ENCODE measurements around the gene SMIM38.

The SMIM38 gene

GRCh38 chr11:69158301-69159149, 2.8 kb downstream of the SMIM38 start:
- no peak for DNase-seq (ENCODE audit: low read depth in 1 of 2, low spot score in 1 of 2)

GRCh38 chr11:69159150-69159852, 3.6 kb downstream of the SMIM38 start:
- no peak for DNase-seq (ENCODE audit: low read depth in 1 of 2, low spot score in 1 of 2)

- DNase-seq (ENCODE audit: low read depth in 1 of 2, low spot score in 1 of 2), result no peak
These were observed 4.8 kb downstream of the SMIM38 start for GRCh38 chr11:69160296-69161116.

GRCh38 chr11:69161117-69161407, 5.3 kb downstream of the SMIM38 start:
- no peak for DNase-seq (ENCODE audit: low read depth in 1 of 2, low spot score in 1 of 2)

- no peak for DNase-seq (ENCODE audit: low read depth in 1 of 2, low spot score in 1 of 2)
These were observed 6.8 kb downstream of the SMIM38 start for GRCh38 chr11:69162505-69162904.

- no peak for DNase-seq (ENCODE audit: low read depth in 1 of 2, low spot score in 1 of 2)
These were observed 8.1 kb downstream of the SMIM38 start for GRCh38 chr11:69163842-69164241.

GRCh38 chr11:69164824-69165223, 9.1 kb downstream of the SMIM38 start:
- DNase-seq (ENCODE audit: low read depth in 1 of 2, low spot score in 1 of 2), result no peak

GRCh38 chr11:69165775-69166174, 10.0 kb downstream of the SMIM38 start:
- DNase-seq (ENCODE audit: low read depth in 1 of 2, low spot score in 1 of 2), result no peak

- DNase-seq (ENCODE audit: low read depth in 1 of 2, low spot score in 1 of 2), result no peak
These were observed 10.7 kb downstream of the SMIM38 start for GRCh38 chr11:69166218-69167115.

- no peak for DNase-seq (ENCODE audit: low read depth in 1 of 2, low spot score in 1 of 2)
These were observed 11.6 kb downstream of the SMIM38 start for GRCh38 chr11:69167130-69167915.

- DNase-seq (ENCODE audit: low read depth in 1 of 2, low spot score in 1 of 2), result no peak
These were observed 12.4 kb downstream of the SMIM38 start for GRCh38 chr11:69167916-69168691.

- DNase-seq (ENCODE audit: low read depth in 1 of 2, low spot score in 1 of 2), result no peak
These were observed 13.7 kb downstream of the SMIM38 start for GRCh38 chr11:69169479-69169878.

- DNase-seq (ENCODE audit: low read depth in 1 of 2, low spot score in 1 of 2), result no peak
These were observed 15.0 kb downstream of the SMIM38 start for GRCh38 chr11:69170704-69171103.

- no peak for DNase-seq (ENCODE audit: low read depth in 1 of 2, low spot score in 1 of 2)
These were observed 15.9 kb downstream of the SMIM38 start for GRCh38 chr11:69171476-69172240.

- no peak for DNase-seq (ENCODE audit: low read depth in 1 of 2, low spot score in 1 of 2)
These were observed 16.9 kb downstream of the SMIM38 start for GRCh38 chr11:69172674-69173073.

GRCh38 chr11:69173331-69173730, 17.6 kb downstream of the SMIM38 start:
- DNase-seq (ENCODE audit: low read depth in 1 of 2, low spot score in 1 of 2), result no peak

GRCh38 chr11:69173925-69174581, 18.3 kb downstream of the SMIM38 start:
- no peak for DNase-seq (ENCODE audit: low read depth in 1 of 2, low spot score in 1 of 2)

- DNase-seq (ENCODE audit: low read depth in 1 of 2, low spot score in 1 of 2), result no peak
These were observed 19.1 kb downstream of the SMIM38 start for GRCh38 chr11:69174841-69175240.
